ENCODE results near the gene PDCD11. TPM values are rescaled to one million over a fixed set of nuclear protein-coding genes. Genes with fewer than 3 reads are reported as not detected.
A peak's percentile ranks its signal among the peaks of the same experiment; 100 is the strongest.

Gene PDCD11
- total and polyA plus RNA-seq, 4 donors: 8.3 to 20.9 (median 9.8) TPM

DNA sequence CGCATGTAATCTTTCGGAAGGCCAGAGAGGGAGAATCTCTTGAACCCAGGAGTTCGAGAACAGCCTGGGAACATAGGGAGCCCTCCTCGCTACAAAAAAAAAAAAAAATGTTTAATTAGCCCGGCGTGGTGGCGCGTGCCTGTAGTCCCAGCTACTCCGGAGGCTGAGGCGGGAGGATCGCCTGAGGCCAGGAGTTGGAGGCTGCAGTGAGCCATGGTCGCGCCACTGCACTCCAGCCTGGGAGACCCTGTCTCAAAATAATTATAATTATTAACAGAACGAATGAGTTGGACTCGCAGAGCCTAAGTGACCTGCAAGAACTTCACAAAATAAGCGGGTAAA is 46.3 kb upstream of the PDCD11 start:
- TF ChIP-seq FOXA2 (IDR thresholded peaks at IDR 0.05) (no peak), ZBTB33 (IDR thresholded peaks at IDR 0.05) (no peak), EGR1 (IDR thresholded peaks at IDR 0.05; ENCODE audit: low read depth in 2 of 2) (no peak), YY1 (IDR thresholded peaks at IDR 0.05) (no peak), NR2F2 (IDR thresholded peaks at IDR 0.05) (no peak), HNF4G (IDR thresholded peaks at IDR 0.05) (no peak), SP1 (IDR thresholded peaks at IDR 0.05) (no peak), RAD21 (IDR thresholded peaks at IDR 0.05) (no peak), ATF3 (IDR thresholded peaks at IDR 0.05) (no peak), GABPA (IDR thresholded peaks at IDR 0.05 in 1 of 2, conservative IDR thresholded peaks at IDR 0.05 in 1 of 2) (no peak), RXRA (IDR thresholded peaks at IDR 0.05) (no peak)
- TF ChIP-seq, protein P1, sequence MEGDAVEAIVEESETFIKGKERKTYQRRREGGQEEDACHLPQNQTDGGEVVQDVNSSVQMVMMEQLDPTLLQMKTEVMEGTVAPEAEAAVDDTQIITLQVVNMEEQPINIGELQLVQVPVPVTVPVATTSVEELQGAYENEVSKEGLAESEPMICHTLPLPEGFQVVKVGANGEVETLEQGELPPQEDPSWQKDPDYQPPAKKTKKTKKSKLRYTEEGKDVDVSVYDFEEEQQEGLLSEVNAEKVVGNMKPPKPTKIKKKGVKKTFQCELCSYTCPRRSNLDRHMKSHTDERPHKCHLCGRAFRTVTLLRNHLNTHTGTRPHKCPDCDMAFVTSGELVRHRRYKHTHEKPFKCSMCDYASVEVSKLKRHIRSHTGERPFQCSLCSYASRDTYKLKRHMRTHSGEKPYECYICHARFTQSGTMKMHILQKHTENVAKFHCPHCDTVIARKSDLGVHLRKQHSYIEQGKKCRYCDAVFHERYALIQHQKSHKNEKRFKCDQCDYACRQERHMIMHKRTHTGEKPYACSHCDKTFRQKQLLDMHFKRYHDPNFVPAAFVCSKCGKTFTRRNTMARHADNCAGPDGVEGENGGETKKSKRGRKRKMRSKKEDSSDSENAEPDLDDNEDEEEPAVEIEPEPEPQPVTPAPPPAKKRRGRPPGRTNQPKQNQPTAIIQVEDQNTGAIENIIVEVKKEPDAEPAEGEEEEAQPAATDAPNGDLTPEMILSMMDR (IDR thresholded peaks at IDR 0.05; ENCODE audit: low read depth, low read length, missing input control): no peak
- WGBS: 61% methylated on average over 16 of the region's 16 CpGs
- DNase-seq (ENCODE audit: low spot score): no peak
- Histone ChIP-seq H3K9me3 (ENCODE audit: control insufficient read depth in 4 of 4, low read length in 3 of 4) (no peaks in the 10 kb centered on the region), H3K9ac (ENCODE audit: low read depth in 1 of 2, low read length in 2 of 2) (peak overlapping the region; percentile 55 to 78), H3K27me3 (ENCODE audit: control insufficient read depth in 4 of 4, insufficient read depth in 4 of 4, low read length in 3 of 4) (no peaks in the 10 kb centered on the region), H3K27ac (ENCODE audit: low read depth in 1 of 2, low read length in 2 of 2) (peak overlapping the region; percentile 52 to 81), H3K4me1 (ENCODE audit: control insufficient read depth in 4 of 4, insufficient read depth in 4 of 4, low read length in 3 of 4) (peaks cover 2 to 10% (median 5%) of the 10 kb centered on the region in 4 donors), H3K36me3 (ENCODE audit: control insufficient read depth in 4 of 4, insufficient read depth in 3 of 4, low read depth in 1 of 4, low read length in 3 of 4) (peaks cover 2 to 13% (median 7%) of the 10 kb centered on the region in 4 donors), H3K4me3 (ENCODE audit: low read depth in 1 of 3, low read length in 3 of 3) (peak overlapping the region; percentile 52 to 95 (median 84))

GRCh38 chr10:103350517-103351260 is 45.7 kb upstream of the PDCD11 start, which contains the start of gene PCGF6:
Gene PCGF6, minus strand, starts transcription at chr10:103351140. Its CDS starts 74 bp downstream, at chr10:103351066.
- DNase-seq (ENCODE audit: low spot score): peak; percentile 82
- peak within 1 kb of the TSS; percentile 52 to 95 (median 84) for H3K4me3 ChIP-seq (ENCODE audit: low read depth in 1 of 3, low read length in 3 of 3)
- under 1% methylated on average over 82 of the region's 82 CpGs for WGBS

More at GRCh38 chr10:103350517-103351260, 45.7 kb upstream of the PDCD11 start, which contains the start of gene PCGF6:
- peaks cover 2 to 10% (median 5%) of the 10 kb centered on the region in 4 donors for H3K4me1 ChIP-seq (ENCODE audit: control insufficient read depth in 4 of 4, insufficient read depth in 4 of 4, low read length in 3 of 4)
- H3K27me3 ChIP-seq (ENCODE audit: control insufficient read depth in 4 of 4, insufficient read depth in 4 of 4, low read length in 3 of 4): no peaks in the 10 kb centered on the region
- H3K36me3 ChIP-seq (ENCODE audit: control insufficient read depth in 4 of 4, insufficient read depth in 3 of 4, low read depth in 1 of 4, low read length in 3 of 4): peaks cover 0 to 13% (median 6%) of the 10 kb centered on the region in 4 donors
- H3K9ac ChIP-seq (ENCODE audit: low read depth in 1 of 2, low read length in 2 of 2): peak within 1 kb of the TSS; percentile 78 to 81
- no peaks in the 10 kb centered on the region for H3K9me3 ChIP-seq (ENCODE audit: control insufficient read depth in 4 of 4, low read length in 3 of 4)
- H3K27ac ChIP-seq (ENCODE audit: low read depth in 1 of 2, low read length in 2 of 2): peak within 1 kb of the TSS; percentile 52 to 81
- TF ChIP-seq TAF1 (conservative IDR thresholded peaks at IDR 0.05): no peak
- TF ChIP-seq GABPA (IDR thresholded peaks at IDR 0.05 in 1 of 2, conservative IDR thresholded peaks at IDR 0.05 in 1 of 2): no peak
- TF ChIP-seq, protein P1 (IDR thresholded peaks at IDR 0.05; ENCODE audit: low read depth, low read length, missing input control): no peak
- no peak for TF ChIP-seq FOXA2 (IDR thresholded peaks at IDR 0.05)
- TF ChIP-seq RXRA (IDR thresholded peaks at IDR 0.05): no peak
- TF ChIP-seq, protein P2, sequence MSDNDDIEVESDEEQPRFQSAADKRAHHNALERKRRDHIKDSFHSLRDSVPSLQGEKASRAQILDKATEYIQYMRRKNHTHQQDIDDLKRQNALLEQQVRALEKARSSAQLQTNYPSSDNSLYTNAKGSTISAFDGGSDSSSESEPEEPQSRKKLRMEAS (IDR thresholded peaks at IDR 0.05): no peak
- no peak for TF ChIP-seq YY1 (IDR thresholded peaks at IDR 0.05)
- TF ChIP-seq JUND (IDR thresholded peaks at IDR 0.05): no peak
- TF ChIP-seq RAD21 (IDR thresholded peaks at IDR 0.05): no peak
- no peak for TF ChIP-seq NR2F2 (IDR thresholded peaks at IDR 0.05)
- TF ChIP-seq SP1 (IDR thresholded peaks at IDR 0.05): no peak
- no peak for TF ChIP-seq ZBTB33 (IDR thresholded peaks at IDR 0.05)
- no peak for TF ChIP-seq HNF4A (conservative IDR thresholded peaks at IDR 0.05)
- no peak for TF ChIP-seq EGR1 (IDR thresholded peaks at IDR 0.05; ENCODE audit: low read depth in 2 of 2)

All from liver (tissue), 9 donors.